ENCODE measurements around the gene STARD5. TPM values are rescaled to one million over a fixed set of nuclear protein-coding genes. Genes with fewer than 3 reads are reported as not detected.

Gene STARD5
- polyA plus RNA-seq, 2 of the 4 experiments (the other 2 are of a cell fraction): 2.1 to 2.8 TPM

DNA sequence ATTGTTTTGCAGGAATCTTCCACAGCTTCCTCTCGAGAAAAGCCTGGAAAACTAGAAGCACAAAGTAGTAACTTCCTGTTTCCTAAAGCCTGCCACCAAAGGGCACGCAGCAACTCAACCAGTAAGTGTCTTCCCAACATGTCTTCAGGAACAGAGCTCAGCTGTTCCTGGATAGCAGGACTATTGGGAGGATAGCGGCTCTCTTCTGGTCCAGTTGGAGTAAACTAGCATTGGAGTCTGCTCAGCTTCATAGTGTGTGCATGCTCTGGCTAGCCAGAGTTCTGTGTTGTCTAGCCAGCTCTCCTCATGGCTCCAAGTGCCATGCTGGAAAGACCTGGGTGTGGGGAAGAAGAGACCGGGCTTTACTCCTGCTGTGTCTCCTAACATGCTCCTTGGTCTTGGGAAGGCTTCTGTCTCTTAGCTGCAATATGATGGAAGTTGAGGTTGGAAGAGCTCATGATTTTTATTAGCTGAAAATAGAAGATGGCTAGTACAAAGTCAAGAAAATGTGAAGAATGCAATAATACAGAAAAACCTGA, 64.1 kb downstream of the STARD5 start:
- no peaks in the 10 kb centered on the region for H3K4me1 ChIP-seq
- ChIA-PET CTCF (interaction anchor here (0.6 to 3.0 kb wide), 9 partner anchors 9 to 153 kb away, joined by 3 to 14 read pairs (median 7); no protein-coding TSS in a partner anchor), POLR2A (no interaction called here)
- no peak overlapping the region for H3K4me2 ChIP-seq
- FAIRE-seq (no peak), DNase-seq (ENCODE audit: low read depth in 1 of 2, low spot score in 1 of 2) (no peak), ATAC-seq (no peak)
- 31% methylated on average over 4 of the region's 4 CpGs for WGBS (ENCODE audit: missing lambda C conversion rate)
- TF ChIP-seq HDAC2 (IDR thresholded peaks at IDR 0.05) (no peak), GATA3 (IDR thresholded peaks at IDR 0.05; ENCODE audit: borderline replicate concordance) (no peak), JUN (IDR thresholded peaks at IDR 0.05) (no peak), CBX2 (IDR thresholded peaks at IDR 0.05; ENCODE audit: borderline replicate concordance, low read depth) (no peak), ZSCAN20 (CRISPR knock-in tag; IDR thresholded peaks at IDR 0.05) (no peak), ZFP36 (IDR thresholded peaks at IDR 0.05; ENCODE audit: borderline replicate concordance, partially characterized antibody) (no peak), JUNB (IDR thresholded peaks at IDR 0.05) (no peak)
- no peaks in the 10 kb centered on the region for H3K9me3 ChIP-seq
- H3K4me3 ChIP-seq: no peak overlapping the region
- H3K27ac ChIP-seq: no peak overlapping the region

Other genes with a start within 250 kb of the STARD5 start
- not detected in 2 replicates for gene CFAP161, start 189.9 kb downstream of the STARD5 start, polyA plus RNA-seq (2011; rRNA removed)
- gene CFAP161, start 189.9 kb downstream of the STARD5 start, polyA plus RNA-seq (2017; fragmentation: RNase III; extraction: RNeasy Plus Mini Kit Qiagen cat#74134 plus additional on column Dnase treatment): not detected in 3 replicates
- not detected in 2 replicates for gene IL16, start 127.3 kb downstream of the STARD5 start, polyA plus RNA-seq (2011; rRNA removed)
- gene IL16, start 127.3 kb downstream of the STARD5 start, polyA plus RNA-seq (2017; fragmentation: RNase III; extraction: RNeasy Plus Mini Kit Qiagen cat#74134 plus additional on column Dnase treatment): 0.05 to 0.09 TPM in 2 of 3 replicates, not detected in the other
- not detected in 2 replicates for gene TMC3, start 50.1 kb upstream of the STARD5 start, polyA plus RNA-seq (2011; rRNA removed)
- not detected in 3 replicates for gene TMC3, start 50.1 kb upstream of the STARD5 start, polyA plus RNA-seq (2017; fragmentation: RNase III; extraction: RNeasy Plus Mini Kit Qiagen cat#74134 plus additional on column Dnase treatment)